K562 (cell line): ENCODE measurements around the gene IFT27. TPM values are rescaled to one million over a fixed set of nuclear protein-coding genes. Genes with fewer than 3 reads are reported as not detected.

Experiments used
- MYBL2 ChIP-seq, 2 experiments: fragments of 450-650 bp in 1 of 2; sonication (generic) in 1 of 2; formaldehyde crosslinking in 1 of 2; IDR thresholded peaks; 2 replicates each; pipeline versions ENCODE4 v1.6.1 to v1.8.1; 2017 to 2022; ENCODE audit warnings: borderline replicate concordance in 1 of 2, inconsistent platforms in 1 of 2, low read depth in 1 of 2, mild to moderate bottlenecking in 1 of 2, missing genetic modification reagents in 1 of 2, moderate library complexity in 1 of 2
- SMARCA5 ChIP-seq: fragments of 450-650 bp; IDR thresholded peaks from 2 replicates; pipeline ENCODE4 v1.6.1; 2016
- polyA plus RNA-seq, 8 experiments: library from polyadenylated mRNA; depleted of rRNA in 4 of 8; stranded (reverse) in 5 of 8; unstranded in 3 of 8; fragments of >200 nt; fragmentation: Nextera tagmentation in 2 of 8; fragmentation: Illumina TruSeq in 1 of 8; extraction: Ambion mirVana in 2 of 8; extraction: Trizol in 1 of 8; gene quantifications; 2 replicates each; pipeline versions ENCODE4 v1.2.1 to v1.2.3, GENCODE V29; 2011 to 2014; ENCODE audit warnings: inconsistent platforms in 1 of 8, missing spikeins in 1 of 8
- total RNA-seq, 7 experiments: library from RNA; depleted of rRNA in 6 of 7; stranded (reverse); fragments of >200 nt in 6 of 7; fragmentation: Illumina TruSeq in 2 of 7; extraction: Trizol in 2 of 7; gene quantifications; 2 replicates each; pipeline versions ENCODE4 v1.2.1 to v1.2.3, GENCODE V29; 2011 to 2021; ENCODE audit warnings: low replicate concordance in 1 of 7
- TF ChIP-seq, protein P1 (sequence below), 2 experiments: fragments of 450-650 bp; IDR thresholded peaks; 2 replicates each; pipeline ENCODE4 v1.6.1; 2016; ENCODE audit warnings: mild to moderate bottlenecking in 2 of 2, borderline replicate concordance in 1 of 2, low read depth in 1 of 2, moderate library complexity in 1 of 2

The IFT27 gene
- total and polyA plus RNA-seq, 9 of the 15 experiments (the other 6 are each of a cell fraction or from before 2014, with no cell fraction given), result 0.01 to 1.4 (median 0.14) TPM; not detected in 1

DNA sequence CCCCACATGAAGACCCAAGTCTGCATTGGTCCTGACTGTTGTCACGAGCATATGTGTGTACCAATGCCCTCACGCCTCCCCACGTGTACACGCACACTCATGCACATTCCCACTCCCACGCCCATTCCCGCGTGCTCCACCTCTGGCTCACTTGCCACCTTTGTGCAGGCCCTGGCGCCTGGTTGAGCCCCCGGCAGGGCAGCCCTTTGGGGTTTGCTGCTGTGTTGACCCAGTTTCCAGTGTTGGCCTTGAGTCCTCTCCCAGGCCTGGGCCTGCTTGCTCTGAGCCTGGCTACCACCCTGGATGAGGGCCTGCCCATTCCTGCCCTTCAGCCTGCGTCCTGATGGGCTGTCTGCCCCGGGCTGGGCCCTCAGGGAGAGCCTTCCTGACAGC lies 22.8 kb upstream of the IFT27 start (continued):
- TF ChIP-seq, protein P1, sequence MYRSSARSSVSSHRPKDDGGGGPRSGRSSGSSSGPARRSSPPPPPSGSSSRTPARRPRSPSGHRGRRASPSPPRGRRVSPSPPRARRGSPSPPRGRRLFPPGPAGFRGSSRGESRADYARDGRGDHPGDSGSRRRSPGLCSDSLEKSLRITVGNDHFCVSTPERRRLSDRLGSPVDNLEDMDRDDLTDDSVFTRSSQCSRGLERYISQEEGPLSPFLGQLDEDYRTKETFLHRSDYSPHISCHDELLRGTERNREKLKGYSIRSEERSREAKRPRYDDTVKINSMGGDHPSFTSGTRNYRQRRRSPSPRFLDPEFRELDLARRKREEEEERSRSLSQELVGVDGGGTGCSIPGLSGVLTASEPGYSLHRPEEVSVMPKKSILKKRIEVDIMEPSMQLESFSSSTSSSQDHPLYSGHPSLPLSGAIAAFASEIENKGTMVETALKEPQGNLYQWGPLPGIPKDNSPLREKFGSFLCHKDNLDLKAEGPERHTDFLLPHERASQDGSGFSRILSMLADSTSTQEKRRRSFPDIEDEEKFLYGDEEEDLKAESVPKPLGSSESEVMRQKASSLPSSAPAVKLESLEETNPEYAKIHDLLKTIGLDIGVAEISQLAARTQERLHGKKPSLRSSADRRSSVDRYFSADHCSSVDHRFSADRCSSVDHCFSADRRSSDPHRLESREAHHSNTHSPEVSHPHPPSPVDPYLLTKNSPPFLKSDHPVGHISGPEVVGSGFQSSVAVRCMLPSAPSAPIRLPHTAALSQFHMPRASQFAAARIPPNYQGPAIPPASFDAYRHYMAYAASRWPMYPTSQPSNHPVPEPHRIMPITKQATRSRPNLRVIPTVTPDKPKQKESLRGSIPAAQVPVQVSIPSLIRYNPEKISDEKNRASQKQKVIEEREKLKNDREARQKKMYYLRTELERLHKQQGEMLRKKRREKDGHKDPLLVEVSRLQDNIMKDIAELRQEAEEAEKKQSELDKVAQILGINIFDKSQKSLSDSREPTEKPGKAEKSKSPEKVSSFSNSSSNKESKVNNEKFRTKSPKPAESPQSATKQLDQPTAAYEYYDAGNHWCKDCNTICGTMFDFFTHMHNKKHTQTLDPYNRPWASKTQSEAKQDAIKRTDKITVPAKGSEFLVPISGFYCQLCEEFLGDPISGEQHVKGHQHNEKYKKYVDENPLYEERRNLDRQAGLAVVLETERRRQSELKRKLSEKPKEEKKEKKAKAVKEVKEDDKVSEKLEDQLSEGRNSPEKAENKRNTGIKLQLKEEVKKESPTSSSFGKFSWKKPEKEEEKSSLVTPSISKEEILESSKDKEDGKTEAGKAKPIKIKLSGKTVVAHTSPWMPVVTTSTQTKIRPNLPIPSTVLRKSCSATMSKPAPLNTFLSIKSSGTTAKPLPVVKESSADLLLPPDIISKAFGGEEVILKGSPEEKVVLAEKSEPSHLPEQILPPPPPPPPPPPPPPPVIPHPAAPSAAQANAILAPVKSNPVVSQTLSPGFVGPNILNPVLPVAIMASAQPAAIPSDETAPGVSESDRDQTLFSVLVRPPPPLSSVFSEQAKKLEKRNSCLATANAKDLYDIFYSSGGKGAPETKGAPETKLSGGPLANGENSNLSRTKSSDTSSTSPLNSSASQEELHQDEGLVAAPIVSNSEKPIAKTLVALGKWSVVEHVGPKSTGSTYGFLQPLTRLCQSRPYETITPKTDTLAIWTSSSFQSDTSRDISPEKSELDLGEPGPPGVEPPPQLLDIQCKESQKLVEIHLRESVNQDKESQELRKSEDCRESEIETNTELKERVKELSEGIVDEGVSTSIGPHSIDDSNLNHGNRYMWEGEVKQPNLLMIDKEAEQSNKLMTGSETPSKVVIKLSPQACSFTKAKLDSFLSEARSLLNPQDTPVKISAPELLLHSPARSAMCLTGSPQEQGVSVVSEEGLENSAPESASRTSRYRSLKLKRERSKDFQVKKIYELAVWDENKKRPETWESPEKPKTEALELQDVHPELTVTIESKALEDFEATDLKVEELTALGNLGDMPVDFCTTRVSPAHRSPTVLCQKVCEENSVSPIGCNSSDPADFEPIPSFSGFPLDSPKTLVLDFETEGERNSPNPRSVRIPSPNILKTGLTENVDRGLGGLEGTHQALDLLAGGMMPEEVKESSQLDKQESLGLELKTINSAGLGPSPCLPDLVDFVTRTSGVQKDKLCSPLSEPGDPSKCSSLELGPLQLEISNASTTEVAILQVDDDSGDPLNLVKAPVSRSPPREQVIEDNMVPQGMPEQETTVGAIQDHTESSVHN (IDR thresholded peaks at IDR 0.05; ENCODE audit: borderline replicate concordance in 1 of 2, low read depth in 1 of 2), result no peak
- TF ChIP-seq MYBL2 (IDR thresholded peaks at IDR 0.05; ENCODE audit: low read depth) (no peak), MYBL2 (CRISPR knock-in tag; IDR thresholded peaks at IDR 0.05; ENCODE audit: borderline replicate concordance) (no peak), SMARCA5 (no peak)
